ENCODE measurements around the gene GTF2H4.
A peak's percentile ranks its signal among the peaks of the same experiment; 100 is the strongest.
"Not testable (repeated sequence)": the region's sequence is repeated elsewhere in the genome, so short reads cannot be mapped to it uniquely, and the experiment has no call there.

GTF2H4 gene

DNA sequence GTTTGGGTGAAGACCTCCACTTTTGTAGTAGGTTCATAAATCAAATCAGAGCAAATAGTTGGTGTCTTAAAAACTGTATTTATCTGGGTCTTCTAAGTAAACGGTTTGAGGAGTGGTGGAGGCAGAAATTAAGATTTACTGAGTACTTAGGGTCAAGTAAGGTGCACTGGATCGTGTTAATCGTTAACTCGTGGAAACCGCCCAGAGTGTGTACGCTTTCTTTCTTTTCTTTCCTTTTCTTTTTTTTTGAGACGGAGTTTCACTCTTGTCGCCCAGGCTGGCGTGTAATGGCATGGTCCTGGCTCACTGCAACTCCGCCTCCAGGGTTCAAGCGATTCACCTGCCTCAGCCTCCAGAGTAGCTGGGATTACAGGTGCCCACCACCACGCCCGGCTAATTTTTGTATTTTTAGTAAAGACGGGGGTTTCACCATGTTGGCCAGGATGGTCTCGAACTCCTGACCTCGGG, 683 bp upstream of the GTF2H4 start:
- not testable (repeated sequence) for H3K9me3 ChIP-seq (ENCODE audit: control insufficient read depth in 1 of 2, low read length in 2 of 2); H3K27me3 ChIP-seq (ENCODE audit: control insufficient read depth in 1 of 2, insufficient read depth in 2 of 2, low read length in 2 of 2); H3K27ac ChIP-seq (ENCODE audit: low read depth, low read length)
- Histone ChIP-seq H3K4me3 (ENCODE audit: low read depth in 1 of 2, low read length in 2 of 2) (peak overlapping the region; percentile 93 to 98), H3K9ac (ENCODE audit: low read depth in 1 of 2, low read length in 2 of 2) (peak overlapping the region in 1 of 2 donors; percentile 97), H3K4me1 (ENCODE audit: control insufficient read depth in 1 of 2, insufficient read depth in 2 of 2, low read length in 2 of 2) (peaks cover 9 to 13% of the 10 kb centered on the region in 2 donors), H3K36me3 (ENCODE audit: control insufficient read depth in 1 of 2, insufficient read depth in 2 of 2, low read length in 2 of 2) (peaks cover 4 to 25% of the 10 kb centered on the region in 2 donors)

DNA sequence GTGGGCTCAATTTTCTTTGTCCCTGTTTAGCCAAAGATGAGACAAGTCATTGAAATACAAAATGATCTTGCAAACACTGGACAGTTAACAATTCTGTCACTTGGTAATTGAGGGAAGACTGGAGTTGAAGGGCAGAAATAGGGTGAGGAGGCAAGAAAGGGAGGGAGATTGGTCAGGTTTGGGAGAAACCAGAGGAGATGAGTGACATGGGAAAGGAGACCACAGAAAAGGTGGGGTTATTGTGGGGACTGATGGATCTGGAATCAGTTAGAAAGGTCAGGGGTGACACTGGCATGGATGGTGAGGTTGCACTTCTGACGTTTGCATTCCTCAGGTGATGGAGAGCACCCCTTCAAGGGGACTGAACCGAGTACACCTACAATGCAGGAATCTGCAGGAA, 693 bp downstream of the GTF2H4 start:
- Histone ChIP-seq H3K9me3 (ENCODE audit: control insufficient read depth in 1 of 2, low read length in 2 of 2) (no peaks in the 10 kb centered on the region), H3K4me3 (ENCODE audit: low read depth in 1 of 2, low read length in 2 of 2) (peak overlapping the region; percentile 93 to 98), H3K27ac (ENCODE audit: low read depth, low read length) (no peak overlapping the region)

GRCh38 chr6:30910473-30910872, 2.5 kb downstream of the GTF2H4 start:
- Histone ChIP-seq H3K4me1 (ENCODE audit: control insufficient read depth in 1 of 2, insufficient read depth in 2 of 2, low read length in 2 of 2) (peaks cover 27 to 34% of the 10 kb centered on the region in 2 donors), H3K36me3 (ENCODE audit: control insufficient read depth in 1 of 2, insufficient read depth in 2 of 2, low read length in 2 of 2) (peaks cover 4 to 25% of the 10 kb centered on the region in 2 donors)
- not testable (repeated sequence) for H3K27ac ChIP-seq (ENCODE audit: low read depth, low read length); H3K27me3 ChIP-seq (ENCODE audit: control insufficient read depth in 1 of 2, insufficient read depth in 2 of 2, low read length in 2 of 2); H3K9ac ChIP-seq (ENCODE audit: low read depth in 1 of 2, low read length in 2 of 2); H3K4me3 ChIP-seq (ENCODE audit: low read depth in 1 of 2, low read length in 2 of 2); H3K9me3 ChIP-seq (ENCODE audit: control insufficient read depth in 1 of 2, low read length in 2 of 2)

More for the DNA sequence above, 693 bp downstream of the GTF2H4 start:
- H3K27me3 ChIP-seq (ENCODE audit: control insufficient read depth in 1 of 2, insufficient read depth in 2 of 2, low read length in 2 of 2) = no peaks in the 10 kb centered on the region
- peak overlapping the region; percentile 83 to 97 for H3K9ac ChIP-seq (ENCODE audit: low read depth in 1 of 2, low read length in 2 of 2)
- peaks cover 4 to 25% of the 10 kb centered on the region in 2 donors for H3K36me3 ChIP-seq (ENCODE audit: control insufficient read depth in 1 of 2, insufficient read depth in 2 of 2, low read length in 2 of 2)
- H3K4me1 ChIP-seq (ENCODE audit: control insufficient read depth in 1 of 2, insufficient read depth in 2 of 2, low read length in 2 of 2) = peaks cover 16 to 19% of the 10 kb centered on the region in 2 donors

DNA sequence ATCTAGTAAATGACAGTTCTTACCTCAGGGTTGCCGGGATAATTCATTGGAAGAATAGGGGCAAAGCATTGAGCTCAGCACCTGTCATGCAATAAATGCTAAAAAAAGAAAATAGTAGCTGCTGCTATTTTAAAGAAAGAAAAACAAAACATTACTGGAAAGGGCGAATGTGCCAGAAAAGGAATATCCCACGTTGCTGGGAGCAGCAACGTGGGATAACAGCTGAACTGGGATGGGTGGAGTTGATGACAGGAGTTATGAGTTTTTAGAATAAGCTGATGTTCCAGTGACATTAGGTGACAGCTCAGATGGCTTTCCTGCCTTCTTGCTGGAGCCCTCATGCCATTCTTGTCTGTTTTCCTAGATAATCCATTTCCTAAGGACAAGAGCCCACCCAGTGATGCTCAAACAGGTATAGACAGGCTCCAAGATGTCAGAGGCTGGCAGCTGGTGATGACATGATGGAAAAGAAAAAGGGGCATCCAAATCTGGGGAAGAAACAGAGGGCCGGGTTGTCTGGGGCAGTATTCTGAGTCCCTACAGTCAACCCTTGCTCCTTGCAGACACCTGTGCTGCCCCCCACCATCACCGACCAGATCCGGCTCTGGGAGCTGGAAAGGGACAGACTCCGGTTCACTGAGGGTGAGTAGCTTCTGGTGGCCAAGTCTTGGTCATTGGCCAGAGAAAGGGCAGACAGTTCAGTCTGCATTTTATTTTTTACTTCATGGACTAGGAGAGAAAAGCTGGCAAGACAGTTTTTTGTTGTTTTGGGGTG, 4.9 kb downstream of the GTF2H4 start:
- H3K27me3 ChIP-seq (ENCODE audit: control insufficient read depth in 1 of 2, insufficient read depth in 2 of 2, low read length in 2 of 2) = no peaks in the 10 kb centered on the region
- H3K27ac ChIP-seq (ENCODE audit: low read depth, low read length) = no peak overlapping the region
- H3K36me3 ChIP-seq (ENCODE audit: control insufficient read depth in 1 of 2, insufficient read depth in 2 of 2, low read length in 2 of 2) = peaks cover 4 to 40% of the 10 kb centered on the region in 2 donors
- H3K4me3 ChIP-seq (ENCODE audit: low read depth in 1 of 2, low read length in 2 of 2) = peak overlapping the region in 1 of 2 donors; percentile 92
- no peaks in the 10 kb centered on the region for H3K9me3 ChIP-seq (ENCODE audit: control insufficient read depth in 1 of 2, low read length in 2 of 2)
- H3K9ac ChIP-seq (ENCODE audit: low read depth in 1 of 2, low read length in 2 of 2) = peak overlapping the region; percentile 75 to 79
- peaks cover 32 to 44% of the 10 kb centered on the region in 2 donors for H3K4me1 ChIP-seq (ENCODE audit: control insufficient read depth in 1 of 2, insufficient read depth in 2 of 2, low read length in 2 of 2)

DNA sequence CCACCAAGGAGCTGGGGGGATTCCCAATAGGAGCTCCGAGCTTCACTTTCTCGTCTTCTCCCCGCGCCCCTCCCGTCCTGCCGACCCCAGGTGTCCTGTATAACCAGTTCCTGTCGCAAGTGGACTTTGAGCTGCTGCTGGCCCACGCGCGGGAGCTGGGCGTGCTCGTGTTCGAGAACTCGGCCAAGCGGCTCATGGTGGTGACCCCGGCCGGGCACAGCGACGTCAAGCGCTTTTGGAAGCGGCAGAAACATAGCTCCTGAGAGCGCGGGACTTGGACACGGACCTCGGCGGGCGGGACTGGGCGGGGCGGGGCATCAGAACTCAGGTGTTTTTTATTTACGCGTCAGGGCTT, 5.7 kb downstream of the GTF2H4 start:
- Histone ChIP-seq H3K9ac (ENCODE audit: low read depth in 1 of 2, low read length in 2 of 2) (peak overlapping the region; percentile 75 to 79), H3K27me3 (ENCODE audit: control insufficient read depth in 1 of 2, insufficient read depth in 2 of 2, low read length in 2 of 2) (no peaks in the 10 kb centered on the region), H3K27ac (ENCODE audit: low read depth, low read length) (peak overlapping the region; percentile 82), H3K4me1 (ENCODE audit: control insufficient read depth in 1 of 2, insufficient read depth in 2 of 2, low read length in 2 of 2) (peaks cover 29 to 38% of the 10 kb centered on the region in 2 donors), H3K36me3 (ENCODE audit: control insufficient read depth in 1 of 2, insufficient read depth in 2 of 2, low read length in 2 of 2) (peaks cover 9 to 43% of the 10 kb centered on the region in 2 donors), H3K9me3 (ENCODE audit: control insufficient read depth in 1 of 2, low read length in 2 of 2) (no peaks in the 10 kb centered on the region), H3K4me3 (ENCODE audit: low read depth in 1 of 2, low read length in 2 of 2) (peak overlapping the region; percentile 88 to 92)

- Histone ChIP-seq H3K4me3 (ENCODE audit: low read depth in 1 of 2, low read length in 2 of 2) (peak within 1 kb of the TSS; percentile 88 to 92), H3K9ac (ENCODE audit: low read depth in 1 of 2, low read length in 2 of 2) (peak within 1 kb of the TSS; percentile 76 to 81), H3K27ac (ENCODE audit: low read depth, low read length) (peak within 1 kb of the TSS; percentile 82), H3K4me1 (ENCODE audit: control insufficient read depth in 1 of 2, insufficient read depth in 2 of 2, low read length in 2 of 2) (peaks cover 23 to 33% of the 10 kb centered on the region in 2 donors), H3K27me3 (ENCODE audit: control insufficient read depth in 1 of 2, insufficient read depth in 2 of 2, low read length in 2 of 2) (no peaks in the 10 kb centered on the region), H3K36me3 (ENCODE audit: control insufficient read depth in 1 of 2, insufficient read depth in 2 of 2, low read length in 2 of 2) (peaks cover 9 to 47% of the 10 kb centered on the region in 2 donors), H3K9me3 (ENCODE audit: control insufficient read depth in 1 of 2, low read length in 2 of 2) (no peaks in the 10 kb centered on the region)
Measured at GRCh38 chr6:30914076-30914853, 6.3 kb downstream of the GTF2H4 start, which contains the start of gene VARS2. Gene VARS2 (plus strand): TSS chr6:30914238. CDS start chr6:30914837, 599 bp downstream.

DNA sequence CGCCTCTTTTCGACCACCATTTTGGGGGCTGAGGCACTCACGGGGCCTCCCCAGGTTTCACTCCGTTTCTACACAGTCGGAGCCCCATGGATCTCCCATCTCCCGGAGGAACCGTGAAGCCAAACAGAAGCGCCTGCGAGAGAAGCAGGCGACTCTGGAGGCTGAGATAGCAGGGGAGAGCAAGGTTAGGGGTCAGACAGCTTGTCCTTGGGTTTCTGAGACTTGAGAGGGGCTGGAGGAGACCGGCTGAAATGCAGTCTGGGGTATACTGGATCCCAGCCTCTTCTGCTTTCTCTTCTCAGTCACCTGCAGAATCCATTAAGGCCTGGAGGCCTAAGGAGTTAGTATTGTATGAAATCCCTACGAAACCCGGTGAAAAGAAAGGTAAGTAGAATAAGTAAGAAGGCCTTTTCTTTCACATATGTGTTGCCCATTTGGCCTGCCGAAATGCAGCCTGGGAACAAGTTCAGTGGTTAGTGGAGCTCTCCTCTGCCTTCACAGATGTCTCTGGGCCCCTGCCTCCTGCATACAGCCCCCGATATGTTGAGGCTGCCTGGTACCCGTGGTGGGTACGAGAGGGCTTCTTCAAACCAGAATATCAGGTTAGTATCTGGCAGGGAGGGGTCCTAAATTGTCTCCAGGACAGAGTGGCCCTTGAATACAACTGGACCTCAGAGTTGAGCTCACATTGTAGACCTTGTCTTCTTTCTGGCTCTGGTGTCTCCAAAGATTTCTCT, 7.0 kb downstream of the GTF2H4 start:
- Histone ChIP-seq H3K4me1 (ENCODE audit: control insufficient read depth in 1 of 2, insufficient read depth in 2 of 2, low read length in 2 of 2) (peaks cover 22 to 31% of the 10 kb centered on the region in 2 donors), H3K36me3 (ENCODE audit: control insufficient read depth in 1 of 2, insufficient read depth in 2 of 2, low read length in 2 of 2) (peaks cover 15 to 50% of the 10 kb centered on the region in 2 donors), H3K27ac (ENCODE audit: low read depth, low read length) (peak overlapping the region; percentile 82), H3K9me3 (ENCODE audit: control insufficient read depth in 1 of 2, low read length in 2 of 2) (no peaks in the 10 kb centered on the region), H3K9ac (ENCODE audit: low read depth in 1 of 2, low read length in 2 of 2) (peak overlapping the region; percentile 76 to 81), H3K4me3 (ENCODE audit: low read depth in 1 of 2, low read length in 2 of 2) (peak overlapping the region; percentile 88 to 92), H3K27me3 (ENCODE audit: control insufficient read depth in 1 of 2, insufficient read depth in 2 of 2, low read length in 2 of 2) (no peaks in the 10 kb centered on the region)

DNA sequence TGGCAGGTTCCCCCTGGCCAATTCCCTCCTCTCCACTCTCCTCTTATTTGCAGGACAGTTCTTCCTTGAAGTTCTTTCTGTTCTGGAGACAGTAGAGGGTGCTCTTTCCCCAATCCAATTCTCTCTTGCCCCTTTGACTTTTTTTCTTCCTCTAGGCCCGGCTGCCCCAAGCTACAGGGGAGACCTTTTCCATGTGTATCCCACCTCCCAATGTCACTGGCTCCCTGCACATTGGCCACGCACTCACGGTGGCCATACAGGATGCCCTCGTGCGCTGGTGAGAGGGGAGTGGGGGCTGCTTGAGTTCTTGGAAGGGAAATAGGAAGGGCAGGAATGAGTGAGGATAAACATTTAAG, 7.6 kb downstream of the GTF2H4 start:
- no peak overlapping the region for H3K27ac ChIP-seq (ENCODE audit: low read depth, low read length)
- H3K36me3 ChIP-seq (ENCODE audit: control insufficient read depth in 1 of 2, insufficient read depth in 2 of 2, low read length in 2 of 2) = peaks cover 19 to 51% of the 10 kb centered on the region in 2 donors
- H3K9me3 ChIP-seq (ENCODE audit: control insufficient read depth in 1 of 2, low read length in 2 of 2) = no peaks in the 10 kb centered on the region
- peak overlapping the region in 1 of 2 donors; percentile 92 for H3K4me3 ChIP-seq (ENCODE audit: low read depth in 1 of 2, low read length in 2 of 2)
- H3K9ac ChIP-seq (ENCODE audit: low read depth in 1 of 2, low read length in 2 of 2) = peak overlapping the region; percentile 76 to 81
- no peaks in the 10 kb centered on the region for H3K27me3 ChIP-seq (ENCODE audit: control insufficient read depth in 1 of 2, insufficient read depth in 2 of 2, low read length in 2 of 2)
- peaks cover 22 to 31% of the 10 kb centered on the region in 2 donors for H3K4me1 ChIP-seq (ENCODE audit: control insufficient read depth in 1 of 2, insufficient read depth in 2 of 2, low read length in 2 of 2)

- peaks cover 31 to 52% of the 10 kb centered on the region in 2 donors for H3K36me3 ChIP-seq (ENCODE audit: control insufficient read depth in 1 of 2, insufficient read depth in 2 of 2, low read length in 2 of 2)
- no peak overlapping the region for H3K9ac ChIP-seq (ENCODE audit: low read depth in 1 of 2, low read length in 2 of 2)
- H3K4me3 ChIP-seq (ENCODE audit: low read depth in 1 of 2, low read length in 2 of 2) = no peak overlapping the region
- no peaks in the 10 kb centered on the region for H3K27me3 ChIP-seq (ENCODE audit: control insufficient read depth in 1 of 2, insufficient read depth in 2 of 2, low read length in 2 of 2)
- H3K4me1 ChIP-seq (ENCODE audit: control insufficient read depth in 1 of 2, insufficient read depth in 2 of 2, low read length in 2 of 2) = peaks cover 22 to 31% of the 10 kb centered on the region in 2 donors
- H3K27ac ChIP-seq (ENCODE audit: low read depth, low read length) = no peak overlapping the region
- H3K9me3 ChIP-seq (ENCODE audit: control insufficient read depth in 1 of 2, low read length in 2 of 2) = no peaks in the 10 kb centered on the region
Measured at GRCh38 chr6:30917041-30917440, 9.0 kb downstream of the GTF2H4 start.

Data from duodenal mucosa (tissue), 2 donors.